KMS-11 (cell line): ENCODE measurements around the gene HBG1.

Experiments used
- H2AFZ ChIP-seq: fragments of 200-600 bp; sonication (generic); 2 replicates; pipeline ENCODE4 v1.6.1; 2016; ENCODE audit warnings: antibody characterized with exemption, mixed run types, low read depth
- H3K27ac ChIP-seq: fragments of 200-600 bp; sonication (generic); 2 replicates; pipeline ENCODE4 v1.6.1; 2016; ENCODE audit warnings: mild to moderate bottlenecking, mixed run types
- H3K27me3 ChIP-seq: fragments of 200-600 bp; sonication (generic); 2 replicates; pipeline ENCODE4 v1.6.1; 2017; ENCODE audit warnings: mild to moderate bottlenecking, low read depth, mixed run types, moderate library complexity; ENCODE audit not compliant: insufficient read depth
- H3K36me3 ChIP-seq: fragments of 200-600 bp; sonication (generic); 2 replicates; pipeline ENCODE4 v1.6.1; 2017; ENCODE audit warnings: mild to moderate bottlenecking, mixed run types; ENCODE audit not compliant: insufficient read depth
- H3K4me1 ChIP-seq: fragments of 200-600 bp; sonication (generic); 2 replicates; pipeline ENCODE4 v1.6.1; 2016; ENCODE audit warnings: mild to moderate bottlenecking, low read depth, mixed run types; ENCODE audit not compliant: poor library complexity, severe bottlenecking
- H3K4me2 ChIP-seq: fragments of 200-600 bp; sonication (generic); 2 replicates; pipeline ENCODE4 v1.7.0; 2016; ENCODE audit warnings: mild to moderate bottlenecking, mixed run types
- H3K4me3 ChIP-seq: fragments of 200-600 bp; sonication (generic); IDR thresholded peaks from 2 replicates; pipeline ENCODE4 v1.6.1; 2017; ENCODE audit warnings: low read depth, low read length, mixed read lengths; ENCODE audit not compliant: insufficient read depth
- H3K79me2 ChIP-seq: fragments of 200-600 bp; sonication (generic); 2 replicates; pipeline ENCODE4 v1.6.1; 2016; ENCODE audit warnings: low read depth, mixed run types; ENCODE audit not compliant: insufficient read depth
- H3K9ac ChIP-seq: fragments of 200-600 bp; sonication (generic); 2 replicates; pipeline ENCODE4 v1.6.1; 2016; ENCODE audit warnings: mild to moderate bottlenecking, mixed run types
- H4K20me1 ChIP-seq: fragments of 200-600 bp; sonication (generic); 2 replicates; pipeline ENCODE4 v1.6.1; 2016; ENCODE audit warnings: mild to moderate bottlenecking, mixed run types; ENCODE audit not compliant: insufficient read depth
- TF ChIP-seq, protein P1 (sequence below): fragments of 200-600 bp; sonication (generic); conservative IDR thresholded peaks from 2 replicates; pipeline ENCODE4 v1.6.1; 2017; ENCODE audit warnings: low read depth, mild to moderate bottlenecking, antibody characterized with exemption, low read length, moderate library complexity, mixed read lengths

HBG1 gene

DNA sequence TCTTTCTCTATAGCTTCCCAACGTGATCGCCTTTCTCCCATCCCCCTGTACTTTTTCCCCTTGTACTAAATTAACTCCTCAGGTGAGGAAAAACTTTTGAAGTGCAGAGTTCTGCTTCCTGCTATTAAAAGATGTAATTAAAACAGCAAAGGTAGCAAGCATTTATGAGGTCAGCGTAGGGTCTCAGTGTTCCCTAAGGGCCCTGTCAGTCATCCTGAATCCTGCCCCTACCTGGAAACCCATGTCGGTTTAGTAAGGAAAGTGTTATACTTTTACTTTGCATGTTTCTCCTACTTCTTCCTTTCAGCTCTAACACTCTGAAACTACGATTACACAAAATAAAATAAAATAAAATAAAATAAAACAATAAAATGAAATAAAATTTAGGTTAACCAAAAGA, 21.5 kb downstream of the HBG1 start:
- Histone ChIP-seq H4K20me1 (no peaks in the 10 kb centered on the region), H3K79me2 (no peaks in the 10 kb centered on the region), H3K9ac (no peak overlapping the region), H3K27me3 (no peaks in the 10 kb centered on the region), H3K27ac (no peak overlapping the region), H2AFZ (no peak overlapping the region), H3K4me2 (no peak overlapping the region), H3K36me3 (no peaks in the 10 kb centered on the region), H3K4me1 (peaks cover 57% of the 10 kb centered on the region), H3K4me3 (no peak overlapping the region)
- TF ChIP-seq, protein P1, sequence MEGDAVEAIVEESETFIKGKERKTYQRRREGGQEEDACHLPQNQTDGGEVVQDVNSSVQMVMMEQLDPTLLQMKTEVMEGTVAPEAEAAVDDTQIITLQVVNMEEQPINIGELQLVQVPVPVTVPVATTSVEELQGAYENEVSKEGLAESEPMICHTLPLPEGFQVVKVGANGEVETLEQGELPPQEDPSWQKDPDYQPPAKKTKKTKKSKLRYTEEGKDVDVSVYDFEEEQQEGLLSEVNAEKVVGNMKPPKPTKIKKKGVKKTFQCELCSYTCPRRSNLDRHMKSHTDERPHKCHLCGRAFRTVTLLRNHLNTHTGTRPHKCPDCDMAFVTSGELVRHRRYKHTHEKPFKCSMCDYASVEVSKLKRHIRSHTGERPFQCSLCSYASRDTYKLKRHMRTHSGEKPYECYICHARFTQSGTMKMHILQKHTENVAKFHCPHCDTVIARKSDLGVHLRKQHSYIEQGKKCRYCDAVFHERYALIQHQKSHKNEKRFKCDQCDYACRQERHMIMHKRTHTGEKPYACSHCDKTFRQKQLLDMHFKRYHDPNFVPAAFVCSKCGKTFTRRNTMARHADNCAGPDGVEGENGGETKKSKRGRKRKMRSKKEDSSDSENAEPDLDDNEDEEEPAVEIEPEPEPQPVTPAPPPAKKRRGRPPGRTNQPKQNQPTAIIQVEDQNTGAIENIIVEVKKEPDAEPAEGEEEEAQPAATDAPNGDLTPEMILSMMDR: no peak

DNA sequence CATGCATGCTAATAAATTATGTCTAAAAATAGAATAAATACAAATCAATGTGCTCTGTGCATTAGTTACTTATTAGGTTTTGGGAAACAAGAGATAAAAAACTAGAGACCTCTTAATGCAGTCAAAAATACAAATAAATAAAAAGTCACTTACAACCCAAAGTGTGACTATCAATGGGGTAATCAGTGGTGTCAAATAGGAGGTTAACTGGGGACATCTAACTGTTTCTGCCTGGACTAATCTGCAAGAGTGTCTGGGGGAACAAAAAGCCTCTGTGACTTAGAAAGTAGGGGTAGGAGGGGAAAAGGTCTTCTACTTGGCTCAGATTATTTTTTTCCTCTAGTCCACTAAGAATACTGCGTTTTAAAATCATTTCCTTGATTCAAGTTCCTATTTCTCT, 22.0 kb downstream of the HBG1 start:
- Histone ChIP-seq H3K27ac (no peak overlapping the region), H4K20me1 (no peaks in the 10 kb centered on the region), H3K4me2 (no peak overlapping the region), H3K79me2 (no peaks in the 10 kb centered on the region), H3K9ac (no peak overlapping the region), H2AFZ (no peak overlapping the region), H3K4me3 (no peak overlapping the region), H3K27me3 (no peaks in the 10 kb centered on the region), H3K4me1 (peaks cover 52% of the 10 kb centered on the region), H3K36me3 (no peaks in the 10 kb centered on the region)
- TF ChIP-seq, protein P1: no peak

DNA sequence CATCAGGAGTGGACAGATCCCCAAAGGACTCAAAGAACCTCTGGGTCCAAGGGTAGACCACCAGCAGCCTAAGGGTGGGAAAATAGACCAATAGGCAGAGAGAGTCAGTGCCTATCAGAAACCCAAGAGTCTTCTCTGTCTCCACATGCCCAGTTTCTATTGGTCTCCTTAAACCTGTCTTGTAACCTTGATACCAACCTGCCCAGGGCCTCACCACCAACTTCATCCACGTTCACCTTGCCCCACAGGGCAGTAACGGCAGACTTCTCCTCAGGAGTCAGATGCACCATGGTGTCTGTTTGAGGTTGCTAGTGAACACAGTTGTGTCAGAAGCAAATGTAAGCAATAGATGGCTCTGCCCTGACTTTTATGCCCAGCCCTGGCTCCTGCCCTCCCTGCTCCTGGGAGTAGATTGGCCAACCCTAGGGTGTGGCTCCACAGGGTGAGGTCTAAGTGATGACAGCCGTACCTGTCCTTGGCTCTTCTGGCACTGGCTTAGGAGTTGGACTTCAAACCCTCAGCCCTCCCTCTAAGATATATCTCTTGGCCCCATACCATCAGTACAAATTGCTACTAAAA, 22.8 kb downstream of the HBG1 start, which contains the start of gene HBB:
HBB (minus strand) TSS at position 340 of the 579 bp plus-strand sequence; CDS start at position 290, 50 bp downstream.
- H3K4me1 ChIP-seq: peaks cover 44% of the 10 kb centered on the region
- H4K20me1 ChIP-seq: no peaks in the 10 kb centered on the region
- TF ChIP-seq, protein P1: no peak
- H3K9ac ChIP-seq: no peak within 1 kb of the TSS
- H3K27me3 ChIP-seq: no peaks in the 10 kb centered on the region
- H2AFZ ChIP-seq: no peak within 1 kb of the TSS
- H3K36me3 ChIP-seq: no peaks in the 10 kb centered on the region
- H3K4me3 ChIP-seq: no peak within 1 kb of the TSS
- no peak within 1 kb of the TSS for H3K4me2 ChIP-seq
- no peak within 1 kb of the TSS for H3K27ac ChIP-seq
- no peaks in the 10 kb centered on the region for H3K79me2 ChIP-seq

DNA sequence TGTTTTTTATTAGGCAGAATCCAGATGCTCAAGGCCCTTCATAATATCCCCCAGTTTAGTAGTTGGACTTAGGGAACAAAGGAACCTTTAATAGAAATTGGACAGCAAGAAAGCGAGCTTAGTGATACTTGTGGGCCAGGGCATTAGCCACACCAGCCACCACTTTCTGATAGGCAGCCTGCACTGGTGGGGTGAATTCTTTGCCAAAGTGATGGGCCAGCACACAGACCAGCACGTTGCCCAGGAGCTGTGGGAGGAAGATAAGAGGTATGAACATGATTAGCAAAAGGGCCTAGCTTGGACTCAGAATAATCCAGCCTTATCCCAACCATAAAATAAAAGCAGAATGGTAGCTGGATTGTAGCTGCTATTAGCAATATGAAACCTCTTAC, 24.2 kb downstream of the HBG1 start:
- H3K36me3 ChIP-seq: no peaks in the 10 kb centered on the region

More for the DNA sequence above, 24.2 kb downstream of the HBG1 start:
- no peaks in the 10 kb centered on the region for H3K27me3 ChIP-seq
- H3K4me2 ChIP-seq: no peak overlapping the region
- H4K20me1 ChIP-seq: no peaks in the 10 kb centered on the region
- TF ChIP-seq, protein P1: no peak
- H2AFZ ChIP-seq: no peak overlapping the region
- H3K9ac ChIP-seq: no peak overlapping the region
- H3K27ac ChIP-seq: no peak overlapping the region
- H3K79me2 ChIP-seq: no peaks in the 10 kb centered on the region
- H3K4me1 ChIP-seq: peaks cover 30% of the 10 kb centered on the region
- no peak overlapping the region for H3K4me3 ChIP-seq
